ENCODE data around the gene SYPL1.

The SYPL1 gene

GRCh38 chr7:106112118-106112971 lies at the start of gene SYPL1:
Gene SYPL1 (minus strand): TSS chr7:106112312. CDS start chr7:106112208, 104 bp downstream.
- ChIA-PET POLR2A (ENCODE audit: low non-redundant PET) (interaction anchor here (0.6 to 1.0 kb wide), 4 partner anchors 39 to 1926 kb away, joined by 3 to 5 read pairs (median 3); no protein-coding TSS in a partner anchor), CTCF (interaction anchor here (1.0 kb wide), 1 partner anchor 12 kb away, joined by 5 read pairs; no protein-coding TSS in a partner anchor)
- DNase-seq (ENCODE audit: low spot score): peak; percentile 87
- peak within 1 kb of the TSS; percentile 96 for H3K27ac ChIP-seq
- no peak for TF ChIP-seq CTCF (conservative IDR thresholded peaks at IDR 0.05; ENCODE audit: low read depth)

GRCh38 chr7:106155027-106155426 lies 42.9 kb upstream of the SYPL1 start:
- POLR2A ChIA-PET (ENCODE audit: low non-redundant PET): no interaction called here
- H3K27ac ChIP-seq: no peak overlapping the region
- CTCF ChIA-PET: interaction anchor here (0.9 to 2.3 kb wide), 4 partner anchors 98 to 394 kb away, joined by 3 to 37 read pairs (median 18); no protein-coding TSS in a partner anchor
- no peak for DNase-seq (ENCODE audit: low spot score)
- TF ChIP-seq CTCF (conservative IDR thresholded peaks at IDR 0.05; ENCODE audit: low read depth): no peak

GRCh38 chr7:106153891-106154449 lies 41.9 kb upstream of the SYPL1 start:
- DNase-seq (ENCODE audit: low spot score): peak; percentile 87
- H3K27ac ChIP-seq: peak overlapping the region; percentile 3
- ChIA-PET CTCF (interaction anchor here (0.5 to 2.3 kb wide), 35 partner anchors 9 to 1452 kb away, joined by 3 to 37 read pairs (median 4); no protein-coding TSS in a partner anchor), POLR2A (ENCODE audit: low non-redundant PET) (interaction anchor here (0.6 kb wide), 1 partner anchor 42 kb away, joined by 5 read pairs; the partner anchor contains the start of gene SYPL1)
- peak; percentile 99 for TF ChIP-seq CTCF (conservative IDR thresholded peaks at IDR 0.05; ENCODE audit: low read depth)

GRCh38 chr7:106152313-106152665 lies 40.2 kb upstream of the SYPL1 start:
- POLR2A ChIA-PET (ENCODE audit: low non-redundant PET): no interaction called here
- no peak overlapping the region for H3K27ac ChIP-seq
- CTCF ChIA-PET: interaction anchor here (1.0 kb wide), 1 partner anchor 102 kb away, joined by 3 read pairs; no protein-coding TSS in a partner anchor
- DNase-seq (ENCODE audit: low spot score): no peak
- no peak for TF ChIP-seq CTCF (conservative IDR thresholded peaks at IDR 0.05; ENCODE audit: low read depth)

GRCh38 chr7:106151459-106152312 lies 39.6 kb upstream of the SYPL1 start:
- no peak for TF ChIP-seq CTCF (conservative IDR thresholded peaks at IDR 0.05; ENCODE audit: low read depth)
- ChIA-PET CTCF (interaction anchor here (0.7 to 1.1 kb wide), 4 partner anchors 94 to 110 kb away, joined by 3 to 4 read pairs (median 4); no protein-coding TSS in a partner anchor), POLR2A (ENCODE audit: low non-redundant PET) (no interaction called here)
- no peak for DNase-seq (ENCODE audit: low spot score)
- no peak overlapping the region for H3K27ac ChIP-seq

Measured in RWPE1 (cell line).